ENCODE data around the gene NIT2.
"Not testable (repeated sequence)": the region's sequence is repeated elsewhere in the genome, so short reads cannot be mapped to it uniquely, and the experiment has no call there.

The NIT2 gene, protein sequence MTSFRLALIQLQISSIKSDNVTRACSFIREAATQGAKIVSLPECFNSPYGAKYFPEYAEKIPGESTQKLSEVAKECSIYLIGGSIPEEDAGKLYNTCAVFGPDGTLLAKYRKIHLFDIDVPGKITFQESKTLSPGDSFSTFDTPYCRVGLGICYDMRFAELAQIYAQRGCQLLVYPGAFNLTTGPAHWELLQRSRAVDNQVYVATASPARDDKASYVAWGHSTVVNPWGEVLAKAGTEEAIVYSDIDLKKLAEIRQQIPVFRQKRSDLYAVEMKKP

DNA sequence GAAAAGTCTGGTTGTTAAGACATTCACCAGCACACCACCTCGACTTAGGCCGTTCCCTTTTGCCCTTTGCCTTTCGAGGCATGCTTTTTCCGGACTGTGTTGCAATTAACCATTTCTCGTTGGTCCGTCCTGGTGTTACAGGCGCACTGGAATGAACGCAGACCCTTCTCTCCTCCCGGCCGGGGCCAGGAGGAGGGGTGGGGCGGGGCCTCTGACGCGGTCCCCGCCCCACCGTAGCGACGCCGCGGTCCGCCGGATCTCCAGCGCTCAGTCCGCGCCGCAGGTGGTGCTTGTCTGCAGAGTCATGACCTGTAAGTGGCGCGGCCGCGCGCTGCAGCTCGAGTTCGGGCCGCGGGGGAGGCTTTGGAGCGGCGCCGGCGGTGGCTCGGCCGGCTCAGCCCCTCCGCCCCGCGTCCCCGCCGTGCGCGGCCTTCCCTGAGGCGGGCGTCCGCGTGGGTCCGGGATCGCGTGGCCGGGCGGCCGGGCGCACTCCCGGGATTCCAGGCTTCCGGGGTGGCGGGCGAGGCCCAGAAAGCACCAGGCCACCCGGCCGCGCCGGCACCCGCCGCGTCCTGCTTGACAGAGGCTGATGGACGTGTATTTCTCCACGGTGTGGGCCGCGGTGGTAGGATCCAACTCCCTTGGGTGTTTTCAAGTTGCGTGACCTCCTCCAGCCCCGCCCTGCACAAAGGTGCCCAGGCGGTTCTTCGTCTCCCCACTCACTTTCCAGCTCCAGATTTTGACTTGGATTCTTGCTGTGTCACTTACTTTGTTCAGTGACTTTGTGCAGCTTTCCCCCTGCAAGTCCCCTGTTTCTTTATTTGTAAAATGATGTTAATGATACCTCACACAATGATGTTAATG is at the start of gene NIT2:
Gene NIT2, plus strand, starts transcription at position 270 of the 864 bp plus-strand sequence. Its CDS starts 35 bp downstream, at position 305.
- peak; percentile 63 for DNase-seq (ENCODE audit: low read depth)

DNA sequence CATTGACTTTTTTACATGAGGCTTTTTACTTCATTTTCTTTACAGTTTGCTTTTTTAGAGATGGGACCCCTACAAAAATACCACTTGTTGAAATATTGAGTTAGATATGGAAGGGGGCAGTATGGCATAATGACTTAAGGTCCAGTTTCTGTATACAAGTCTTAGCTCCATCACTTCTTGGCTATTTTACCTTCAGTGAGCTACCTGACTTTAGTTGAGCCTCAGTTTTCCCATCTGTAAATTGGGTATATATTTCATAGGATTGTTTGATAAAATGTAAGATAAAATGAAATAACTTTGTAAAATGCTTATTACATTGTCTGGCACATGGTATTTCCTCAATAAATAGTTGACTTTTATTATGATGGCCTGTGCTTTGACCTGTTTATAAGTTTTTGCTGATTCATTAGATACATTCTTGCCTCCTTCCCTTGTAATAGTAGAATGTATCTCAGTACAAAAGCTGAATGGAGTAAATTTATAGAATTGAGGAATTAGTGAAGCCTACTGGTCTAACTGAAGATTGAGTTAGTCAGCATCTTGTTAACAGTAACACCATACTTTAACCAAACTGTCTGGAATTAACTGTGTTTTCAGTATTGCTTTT is 46.2 kb upstream of the NIT2 start:
- no peak for DNase-seq (ENCODE audit: low read depth)

DNA sequence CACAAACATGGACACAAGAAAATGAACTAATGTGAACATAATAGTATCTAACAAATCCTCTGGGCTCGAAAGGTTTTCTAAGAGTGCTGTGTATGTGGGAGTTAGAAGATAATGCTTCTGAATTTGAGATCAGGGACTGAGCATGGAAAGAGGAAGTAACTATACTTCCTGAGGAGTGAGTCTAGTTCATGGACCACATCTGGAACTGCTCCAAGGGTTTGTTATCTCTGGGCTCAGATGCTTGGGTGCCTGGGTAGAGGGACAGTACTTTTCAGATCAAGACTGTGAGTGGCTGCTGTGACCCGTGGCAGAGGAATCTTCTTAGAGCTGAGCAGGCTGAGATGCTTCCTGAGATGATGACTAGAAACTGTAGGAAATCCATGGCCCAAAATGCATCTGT is 45.2 kb upstream of the NIT2 start:
- DNase-seq (ENCODE audit: low read depth) = no peak

DNA sequence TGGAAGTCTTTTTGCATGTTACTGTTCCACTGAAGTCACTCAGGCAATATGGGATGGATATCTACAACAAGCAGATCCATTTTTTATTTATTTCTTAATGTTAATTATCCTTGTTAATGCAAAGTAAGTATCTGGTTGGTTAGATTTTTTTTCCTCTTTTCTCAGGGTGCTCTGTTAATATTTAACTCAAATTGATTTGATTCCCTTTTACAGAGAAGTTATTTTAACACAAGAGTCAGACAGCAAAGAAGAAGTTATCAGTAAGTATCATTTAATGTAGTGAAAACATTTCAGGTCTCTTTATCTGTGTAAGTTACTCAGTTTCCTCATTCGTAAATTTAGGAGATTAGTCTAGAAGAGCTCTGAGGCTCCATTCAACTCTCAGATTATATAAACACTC is 39.5 kb upstream of the NIT2 start:
- DNase-seq (ENCODE audit: low read depth) = no peak

DNA sequence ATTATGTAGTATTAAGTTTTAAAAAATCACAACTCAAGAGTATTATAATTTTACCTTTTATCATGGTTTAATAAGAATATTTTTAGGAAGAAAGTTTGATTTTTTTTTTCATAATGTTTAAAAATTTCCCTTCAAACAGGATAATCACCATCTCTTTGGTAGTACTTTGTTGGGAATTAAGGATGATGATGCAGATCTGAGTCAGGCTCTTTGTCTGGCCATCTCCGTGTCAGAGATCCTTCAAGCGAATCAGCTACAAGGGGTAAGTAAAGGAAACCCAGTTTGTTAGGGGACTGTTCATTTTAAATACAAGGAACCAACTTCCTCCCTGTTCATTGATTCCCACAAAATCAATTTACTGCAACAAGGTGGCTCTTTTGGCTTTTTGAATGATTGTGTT is 36.8 kb upstream of the NIT2 start:
- no peak for DNase-seq (ENCODE audit: low read depth)

DNA sequence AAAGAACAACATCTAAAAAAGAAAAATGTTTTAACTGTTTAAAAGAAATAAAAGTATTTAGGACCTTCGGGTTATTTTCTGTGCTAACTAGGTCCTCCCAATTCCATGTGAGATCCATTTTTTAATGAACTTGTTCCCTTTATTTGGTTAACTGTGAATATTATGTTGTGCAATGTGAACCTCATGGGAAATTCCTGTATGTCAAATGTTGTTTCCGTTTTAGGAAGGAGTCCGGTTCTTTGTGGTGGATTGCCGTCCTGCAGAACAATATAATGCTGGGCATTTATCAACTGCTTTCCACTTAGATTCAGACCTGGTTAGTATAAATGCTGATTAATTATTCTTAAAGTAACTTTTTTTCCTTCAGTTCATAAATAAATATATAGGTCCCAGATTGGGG is 35.5 kb upstream of the NIT2 start:
- DNase-seq (ENCODE audit: low read depth) = no peak

DNA sequence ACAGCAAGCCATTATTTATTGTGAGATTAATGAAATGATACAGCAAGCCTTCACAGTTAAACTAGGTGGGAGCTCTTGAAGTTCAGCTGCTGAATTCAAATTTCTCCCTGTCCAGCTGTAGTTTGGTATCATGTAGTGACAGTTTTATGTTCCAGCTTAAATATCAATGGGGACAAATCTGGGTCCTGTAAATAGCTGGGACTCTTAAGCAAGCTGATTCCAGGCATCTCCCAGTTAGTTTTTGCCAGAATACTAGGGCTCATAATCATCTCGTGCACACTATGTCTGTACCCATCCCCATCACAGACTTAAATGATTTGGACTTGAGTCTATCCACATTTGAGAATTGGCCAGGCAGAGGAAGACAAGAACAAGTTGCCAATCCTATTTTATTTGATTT is 27.9 kb upstream of the NIT2 start:
- no peak for DNase-seq (ENCODE audit: low read depth)

DNA sequence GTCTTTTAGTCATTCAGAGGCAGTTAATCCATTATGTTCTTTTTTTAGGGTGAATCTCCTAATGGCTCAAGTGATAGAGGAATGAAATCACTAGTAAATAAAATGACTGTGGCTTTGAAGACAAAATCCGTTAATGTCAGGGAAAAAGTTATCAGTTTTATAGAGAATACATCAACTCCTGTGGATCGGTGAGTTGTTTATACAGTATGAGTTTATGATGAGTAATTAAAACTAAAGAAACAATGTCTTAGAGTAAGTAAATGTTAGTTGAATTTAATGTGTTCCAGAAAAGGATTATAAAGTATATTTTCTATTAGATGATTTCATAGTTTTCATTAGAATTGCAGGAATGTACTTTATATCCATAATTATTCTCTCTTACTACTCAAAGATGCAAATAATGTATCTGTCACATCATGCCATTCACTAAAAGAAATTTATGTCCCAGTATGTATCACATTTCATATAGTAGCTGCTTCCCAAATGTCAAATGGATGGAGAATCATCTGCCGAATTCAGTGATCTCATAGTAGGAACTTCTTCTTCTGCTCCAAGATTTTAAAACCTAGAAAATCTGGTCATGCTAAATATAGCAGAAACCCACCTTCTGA is 24.1 kb upstream of the NIT2 start:
- no peak for DNase-seq (ENCODE audit: low read depth)

DNA sequence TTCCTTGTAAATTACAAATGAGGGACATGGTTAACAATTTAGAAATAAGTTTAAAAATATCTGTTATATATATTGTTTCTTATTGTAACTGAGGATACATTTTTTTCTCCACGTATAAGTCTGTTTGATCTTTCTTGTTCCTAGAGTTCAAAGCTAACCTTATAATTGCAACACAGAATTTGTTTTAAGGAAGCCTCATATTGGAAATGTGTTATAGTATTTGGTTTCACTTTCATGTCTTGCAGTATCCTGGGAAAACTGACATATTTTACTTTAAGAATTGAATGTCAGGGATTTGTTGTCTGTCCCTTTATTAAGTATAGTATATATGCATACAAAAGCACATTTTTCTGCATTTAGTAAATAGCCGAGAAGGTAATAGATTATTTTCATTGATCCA is 23.5 kb upstream of the NIT2 start:
- no peak for DNase-seq (ENCODE audit: low read depth)

DNA sequence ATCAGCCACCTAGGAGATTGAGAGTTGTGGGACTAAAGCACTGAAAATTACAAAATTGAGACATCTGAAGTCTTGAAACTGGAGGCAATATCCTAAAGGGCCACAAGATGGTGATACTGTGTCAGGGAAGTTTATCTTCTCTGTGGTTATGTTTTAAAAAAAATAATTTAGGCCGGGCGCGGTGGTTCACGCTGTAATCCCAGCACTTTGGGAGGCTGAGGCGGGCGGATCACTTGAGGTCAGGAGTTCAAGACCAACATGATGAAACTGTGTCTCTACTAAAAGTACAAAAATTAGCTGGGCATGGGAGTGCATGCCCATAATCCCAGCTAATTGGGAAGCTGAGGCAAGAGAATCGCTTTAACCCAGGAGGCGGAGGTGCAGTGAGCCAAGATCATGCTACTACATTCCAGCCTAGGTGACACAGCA is 17.9 kb upstream of the NIT2 start:
- peak; percentile 6 for DNase-seq (ENCODE audit: low read depth)

DNA sequence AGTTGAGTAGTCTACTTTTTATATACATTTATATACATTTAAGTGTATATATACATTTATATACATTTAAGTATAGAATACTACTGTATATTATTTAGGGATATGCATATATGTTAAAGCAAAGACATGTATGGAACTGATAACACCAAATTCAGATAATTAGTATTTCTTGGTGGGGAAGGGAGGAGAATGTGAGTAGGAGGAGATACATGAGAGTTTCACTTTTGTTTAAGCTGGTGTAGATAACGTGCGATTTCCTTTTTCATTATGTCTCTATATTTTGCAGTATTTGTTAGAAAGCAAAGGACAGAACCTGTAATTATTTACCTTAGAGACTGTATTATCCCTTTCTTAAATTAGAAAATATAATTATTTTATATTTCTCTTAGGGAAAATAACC is 16.6 kb upstream of the NIT2 start:
- DNase-seq (ENCODE audit: low read depth) = no peak

DNA sequence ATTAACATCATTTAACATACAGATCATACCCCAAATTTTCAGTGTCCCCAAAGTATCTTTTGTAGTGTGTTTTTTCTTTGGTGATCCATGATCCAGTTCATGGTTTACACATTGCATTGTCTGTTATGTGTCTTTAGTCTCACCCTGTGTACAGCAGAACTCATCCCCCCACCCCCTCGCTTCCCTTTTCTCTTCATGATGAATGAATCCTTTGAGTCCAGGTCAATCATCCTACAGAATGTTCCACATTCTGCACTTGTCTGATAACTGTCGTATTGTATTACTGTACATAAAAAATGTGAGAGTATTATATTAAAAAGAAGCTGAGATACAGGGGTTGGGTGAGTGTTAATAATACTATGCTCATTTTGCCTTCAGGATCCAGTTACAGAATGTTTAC is 14.6 kb upstream of the NIT2 start:
- no peak for DNase-seq (ENCODE audit: low read depth)

DNA sequence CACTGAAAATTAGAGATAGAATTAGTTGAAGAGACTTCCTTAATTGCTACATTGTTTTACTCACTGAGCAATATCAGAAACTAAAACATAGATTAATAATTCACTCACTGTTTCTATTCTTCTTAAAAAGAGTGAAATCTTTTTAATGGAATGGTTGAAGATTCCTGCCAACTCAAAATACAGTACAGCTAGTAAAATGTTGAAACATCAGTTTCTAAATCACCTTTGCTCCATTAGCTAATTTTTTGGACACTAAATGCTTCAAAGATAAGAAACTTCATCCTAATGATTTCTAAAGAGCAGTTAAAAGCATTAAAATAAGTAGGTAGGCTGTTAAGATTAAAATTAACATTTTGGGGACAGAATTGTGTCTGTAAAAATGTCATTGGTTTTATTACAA is 10.5 kb upstream of the NIT2 start:
- no peak for DNase-seq (ENCODE audit: low read depth)

DNA sequence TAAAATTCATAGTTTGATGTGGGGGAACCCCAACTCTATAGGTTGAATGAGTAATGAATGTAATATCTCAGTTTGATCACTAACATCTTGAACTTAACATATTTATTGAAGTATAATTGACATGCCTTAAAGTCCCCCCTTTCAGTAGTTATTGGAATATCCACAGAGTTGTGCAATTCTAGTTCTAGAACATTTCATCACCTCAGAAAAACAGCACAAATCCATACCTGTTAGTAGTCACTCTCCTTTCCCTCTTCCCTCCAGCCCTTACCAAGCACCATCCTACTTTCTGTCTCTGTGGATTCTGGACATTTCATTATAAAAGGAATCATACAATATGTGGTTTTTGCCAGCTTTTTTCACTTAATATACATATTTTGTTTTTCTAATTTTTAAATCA is 8.7 kb upstream of the NIT2 start:
- no peak for DNase-seq (ENCODE audit: low read depth)

DNA sequence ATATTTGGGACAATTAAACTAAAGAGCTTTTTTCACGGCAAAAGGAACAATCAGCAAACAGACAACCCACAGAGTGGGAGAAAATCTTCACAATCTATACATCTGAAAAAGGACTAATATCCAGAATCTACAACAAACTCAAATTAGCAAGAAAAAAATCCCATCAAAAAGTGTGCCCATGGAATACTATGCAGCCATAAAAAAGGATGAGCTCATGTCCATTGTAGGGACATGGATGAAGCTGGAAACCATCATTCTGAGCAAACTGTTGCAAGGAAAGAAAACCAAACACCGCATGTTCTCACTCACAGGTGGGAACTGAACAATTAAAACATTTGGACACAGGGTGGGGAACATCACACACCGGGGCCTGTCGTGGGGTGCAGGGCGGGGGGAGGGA is 7.2 kb upstream of the NIT2 start:
- DNase-seq (ENCODE audit: low read depth) = not testable (repeated sequence)

DNA sequence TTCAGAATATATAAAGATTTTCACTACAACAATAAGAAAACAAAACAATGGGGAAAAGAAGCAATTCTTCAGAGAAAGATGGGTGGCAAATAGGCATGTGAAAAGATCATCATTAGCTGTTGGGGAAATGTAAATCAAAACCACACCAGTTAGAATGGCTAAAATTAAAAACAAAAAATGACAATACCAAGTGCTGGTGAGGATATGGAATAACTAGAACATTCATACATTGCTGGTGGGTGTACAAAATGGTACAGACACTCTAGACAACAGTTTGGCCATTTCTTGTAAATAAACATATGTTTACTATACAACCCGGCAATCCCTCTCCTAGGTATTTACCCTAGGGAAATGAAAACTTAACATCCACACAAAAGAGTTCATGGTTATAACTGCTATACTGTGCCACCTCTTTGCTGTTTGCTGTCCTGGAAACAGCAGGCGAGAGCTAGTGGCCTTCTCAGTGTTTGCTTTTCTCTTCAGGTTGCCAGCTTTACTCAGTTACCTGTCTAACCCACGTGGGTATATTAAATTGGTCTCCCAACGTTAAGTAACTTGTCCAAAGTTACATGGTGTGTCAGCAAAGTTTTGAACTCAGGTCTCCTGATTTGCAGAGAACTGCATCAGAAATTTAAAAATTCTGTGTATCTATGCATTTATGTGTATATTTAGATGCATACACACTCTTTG is 4.6 kb upstream of the NIT2 start:
- DNase-seq (ENCODE audit: low read depth) = no peak

DNA sequence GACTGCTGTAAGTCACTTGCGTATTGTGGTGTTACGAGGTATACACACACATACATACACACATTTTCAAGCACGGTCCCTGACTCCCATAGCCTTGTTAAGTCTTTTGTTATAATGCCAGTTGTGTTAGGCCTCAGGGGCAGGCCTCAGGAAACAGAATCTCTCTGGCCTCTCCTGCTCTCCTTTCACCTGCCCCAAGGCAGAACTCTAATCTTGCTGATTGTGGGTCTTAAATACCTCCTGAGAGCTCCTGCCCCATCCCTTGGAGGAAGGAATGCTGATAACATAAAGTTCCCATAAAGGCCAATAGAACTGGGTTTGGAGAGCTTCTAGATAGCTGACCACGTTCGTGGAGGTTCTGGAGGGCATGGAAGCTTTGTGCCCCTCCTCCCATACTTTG is 3.9 kb upstream of the NIT2 start:
- DNase-seq (ENCODE audit: low read depth) = no peak

DNA sequence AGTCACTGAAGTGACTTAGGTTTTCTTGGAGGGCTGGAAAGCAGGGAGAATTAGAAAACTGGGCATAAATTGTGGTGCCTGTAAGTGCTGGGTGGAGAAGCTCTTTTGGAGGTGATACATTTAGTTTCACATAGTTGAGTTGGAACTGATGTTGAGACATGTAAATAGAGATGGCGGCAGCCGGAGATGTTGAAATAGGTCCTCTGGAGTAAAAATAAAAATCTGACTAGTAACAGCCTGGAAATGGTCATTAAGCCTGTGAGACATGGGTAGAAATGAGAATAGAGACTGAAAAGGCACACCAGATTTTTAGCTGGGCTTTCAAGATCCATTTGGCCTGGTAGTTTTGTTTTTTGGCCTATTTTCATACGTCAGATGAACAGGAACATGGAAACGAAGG is 2.9 kb upstream of the NIT2 start:
- DNase-seq (ENCODE audit: low read depth) = no peak

DNA sequence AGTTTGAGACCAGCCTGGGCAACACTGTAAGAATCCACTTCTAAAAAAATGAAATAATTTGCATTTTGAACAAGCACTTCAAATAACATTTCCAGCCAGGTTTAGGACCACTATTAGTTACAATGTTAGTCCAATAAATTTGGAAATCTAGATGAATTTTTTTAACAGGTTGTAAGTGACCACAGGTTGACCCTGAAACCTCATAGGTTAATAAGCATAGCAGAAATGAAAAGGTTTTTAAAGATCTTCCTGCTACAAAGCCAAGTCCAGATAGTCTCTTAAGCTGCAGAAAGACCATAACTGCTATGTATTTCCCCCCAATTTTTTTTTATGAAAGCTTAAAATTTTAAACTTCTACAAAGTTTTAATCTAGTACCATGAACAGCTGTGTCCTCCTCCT is 1.5 kb upstream of the NIT2 start:
- DNase-seq (ENCODE audit: low read depth) = no peak

DNA sequence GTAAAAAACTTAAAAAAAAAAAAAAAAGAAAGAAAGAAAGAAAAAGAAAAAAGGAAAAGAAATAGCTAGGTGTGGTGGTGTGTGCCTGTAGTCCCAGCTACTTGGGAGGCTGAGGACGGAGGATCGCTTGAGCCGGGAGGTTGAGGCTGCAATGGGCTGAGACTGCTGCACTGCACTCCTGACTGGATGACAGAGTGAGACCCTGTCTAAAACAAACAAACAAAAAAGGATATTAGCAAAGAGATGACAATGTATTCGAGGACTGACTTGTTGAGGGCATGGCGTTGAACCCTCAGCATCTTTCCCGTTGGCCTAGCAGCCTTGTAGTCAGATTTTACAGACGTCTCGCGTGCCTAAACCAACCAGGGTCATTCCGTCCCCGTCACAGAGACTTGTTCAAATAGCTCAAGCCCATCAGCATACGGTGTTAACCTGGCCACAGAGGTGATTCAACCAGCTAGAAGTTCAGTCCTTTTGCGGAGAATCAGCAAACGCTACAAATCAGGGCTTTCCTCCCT is 528 bp upstream of the NIT2 start:
- no peak for DNase-seq (ENCODE audit: low read depth)

DNA sequence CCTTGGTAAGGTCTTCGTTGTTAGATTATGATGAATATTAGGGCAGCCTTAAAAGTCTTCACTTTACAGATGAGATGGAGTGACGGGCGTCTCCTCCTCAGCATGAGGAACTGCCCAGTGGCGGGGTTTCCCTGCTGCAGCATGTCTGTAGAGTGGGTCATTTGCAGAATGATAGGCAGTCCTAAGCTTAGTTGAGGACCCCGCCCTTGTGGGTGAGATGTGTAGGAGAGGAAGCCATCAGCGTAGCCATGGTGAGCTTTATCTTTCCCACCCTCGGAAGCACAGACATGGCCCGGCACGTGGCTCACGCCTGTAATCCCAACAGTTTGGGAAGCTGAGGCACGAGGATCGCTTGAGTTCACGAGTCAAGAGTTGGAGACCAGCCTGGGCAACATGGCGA is 877 bp downstream of the NIT2 start:
- DNase-seq (ENCODE audit: low read depth) = no peak

DNA sequence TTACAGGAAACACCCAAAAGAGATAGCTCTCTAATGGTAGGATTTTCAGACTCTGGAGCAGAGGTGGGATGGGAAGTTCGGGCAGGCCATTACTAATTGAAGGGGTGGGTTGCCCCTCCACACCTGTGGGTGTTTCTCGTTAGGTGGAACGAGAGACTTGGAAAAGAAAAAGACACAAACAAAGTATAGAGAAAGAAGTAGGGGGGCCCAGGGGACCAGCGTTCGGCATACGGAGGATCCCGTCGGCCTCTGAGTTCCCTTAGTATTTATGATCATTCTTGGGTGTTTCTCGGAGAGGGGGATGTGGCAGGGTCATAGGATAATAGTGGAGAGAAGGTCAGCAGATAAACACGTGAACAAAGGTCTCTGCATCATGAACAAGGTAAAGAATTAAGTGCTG is 1.7 kb downstream of the NIT2 start:
- not testable (repeated sequence) for DNase-seq (ENCODE audit: low read depth)
